Activated CD4-positive, alpha-beta memory T cell treated with anti-CD3 and anti-CD28 coated beads for 36 hours (primary cell): ENCODE data around the gene WDR62. TPM values are rescaled to one million over a fixed set of nuclear protein-coding genes. Genes with fewer than 3 reads are reported as not detected.

Source experiments
- CTCF ChIA-PET: fragments of 350-600 bp; sonication (Branson Sonifier 250); formaldehyde crosslinking; loops from one replicate; lab custom pipeline; 2021; ENCODE audit warnings: antibody characterized with exemption, inconsistent platforms; lab: Charles Lee
- POLR2A ChIA-PET: fragments of 350-600 bp; sonication (Branson Sonifier 250); formaldehyde crosslinking; loops from one replicate; lab custom pipeline; 2021; ENCODE audit warnings: antibody characterized with exemption; lab: Charles Lee
- DNase-seq: peaks from one replicate; pipeline ENCODE4 v3.0.0-alpha.2; 2020
- H3K27ac Mint-ChIP-seq: one replicate; pipeline ENCODE4 v1.8.0; 2021; ENCODE audit warnings: mixed read lengths
- H3K27me3 Mint-ChIP-seq: one replicate; pipeline ENCODE4 v1.8.0; 2021; ENCODE audit warnings: mixed read lengths
- H3K36me3 Mint-ChIP-seq: one replicate; pipeline ENCODE4 v1.8.0; 2021; ENCODE audit warnings: mixed read lengths
- H3K4me1 Mint-ChIP-seq: one replicate; pipeline ENCODE4 v1.8.0; 2021; ENCODE audit warnings: low read depth, mixed read lengths
- H3K4me3 Mint-ChIP-seq: one replicate; pipeline ENCODE4 v1.8.0; 2021; ENCODE audit warnings: mild to moderate bottlenecking, mixed read lengths
- H3K9me3 Mint-ChIP-seq: one replicate; pipeline ENCODE4 v1.8.0; 2021; ENCODE audit warnings: mixed read lengths
- intact Hi-C: fragments of 100-400 bp; cut with micrococcal nuclease; formaldehyde crosslinking; loops from one replicate; pipeline ENCODE4 v1.15.1; 2023
- total RNA-seq, 2 experiments: library from RNA; stranded (reverse); gene quantifications; one replicate each; pipeline ENCODE4 v1.2.3, GENCODE V29; 2021

Gene WDR62
- total RNA-seq, 2 experiments from 2014 or later, result 16.8 to 17.7 TPM

GRCh38 chr19:36106991-36107390, 52.3 kb downstream of the WDR62 start:
- POLR2A ChIA-PET, result interaction anchor here (1.6 kb wide), 1 partner anchor 8 kb away, joined by 4 read pairs; the partner anchor contains the start of genes POLR2I and TBCB
- H3K36me3 Mint-ChIP-seq, result peaks cover 11% of the 10 kb centered on the region
- no peak for DNase-seq

DNA sequence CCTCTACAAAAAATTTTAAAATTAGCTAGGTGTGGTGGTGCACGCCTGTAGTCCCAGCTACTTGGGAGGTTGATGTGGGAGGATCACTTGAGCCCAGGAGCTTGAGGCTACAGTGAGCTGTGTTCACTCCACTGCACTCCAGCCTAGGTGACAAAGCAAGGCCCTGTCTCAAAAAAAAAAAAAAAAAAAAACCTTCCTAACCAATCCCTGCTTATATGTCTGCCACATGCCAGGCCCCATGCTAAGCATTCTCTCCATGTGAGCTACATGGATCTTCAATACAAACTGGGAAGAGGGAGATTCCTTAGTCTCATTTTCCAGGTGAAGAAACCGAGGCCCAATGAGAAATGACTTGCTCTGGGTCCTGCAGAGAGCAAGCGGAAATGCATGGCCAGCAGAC, 54.0 kb downstream of the WDR62 start:
- POLR2A ChIA-PET, result no interaction called here
- H3K4me1 Mint-ChIP-seq, result peaks cover 10% of the 10 kb centered on the region
- intact Hi-C loops, result no loop called here
- CTCF ChIA-PET, result interaction anchor here (0.6 kb wide), 1 partner anchor 46 kb away, joined by 3 read pairs; no protein-coding TSS in a partner anchor
- no peaks in the 10 kb centered on the region for H3K9me3 Mint-ChIP-seq
- H3K27me3 Mint-ChIP-seq, result no peaks in the 10 kb centered on the region
- H3K36me3 Mint-ChIP-seq, result peaks cover 14% of the 10 kb centered on the region
- no peak overlapping the region for H3K4me3 Mint-ChIP-seq
- H3K27ac Mint-ChIP-seq, result no peak overlapping the region
- DNase-seq, result no peak

More at GRCh38 chr19:36106991-36107390, 52.3 kb downstream of the WDR62 start:
- no peak overlapping the region for H3K4me3 Mint-ChIP-seq
- no peaks in the 10 kb centered on the region for H3K4me1 Mint-ChIP-seq
- CTCF ChIA-PET, result interaction anchor here (0.5 to 1.6 kb wide), 2 partner anchors 21 to 268 kb away, joined by 4 to 5 read pairs; no protein-coding TSS in a partner anchor
- intact Hi-C loops, result no loop called here
- H3K27me3 Mint-ChIP-seq, result no peaks in the 10 kb centered on the region
- no peaks in the 10 kb centered on the region for H3K9me3 Mint-ChIP-seq
- no peak overlapping the region for H3K27ac Mint-ChIP-seq

DNA sequence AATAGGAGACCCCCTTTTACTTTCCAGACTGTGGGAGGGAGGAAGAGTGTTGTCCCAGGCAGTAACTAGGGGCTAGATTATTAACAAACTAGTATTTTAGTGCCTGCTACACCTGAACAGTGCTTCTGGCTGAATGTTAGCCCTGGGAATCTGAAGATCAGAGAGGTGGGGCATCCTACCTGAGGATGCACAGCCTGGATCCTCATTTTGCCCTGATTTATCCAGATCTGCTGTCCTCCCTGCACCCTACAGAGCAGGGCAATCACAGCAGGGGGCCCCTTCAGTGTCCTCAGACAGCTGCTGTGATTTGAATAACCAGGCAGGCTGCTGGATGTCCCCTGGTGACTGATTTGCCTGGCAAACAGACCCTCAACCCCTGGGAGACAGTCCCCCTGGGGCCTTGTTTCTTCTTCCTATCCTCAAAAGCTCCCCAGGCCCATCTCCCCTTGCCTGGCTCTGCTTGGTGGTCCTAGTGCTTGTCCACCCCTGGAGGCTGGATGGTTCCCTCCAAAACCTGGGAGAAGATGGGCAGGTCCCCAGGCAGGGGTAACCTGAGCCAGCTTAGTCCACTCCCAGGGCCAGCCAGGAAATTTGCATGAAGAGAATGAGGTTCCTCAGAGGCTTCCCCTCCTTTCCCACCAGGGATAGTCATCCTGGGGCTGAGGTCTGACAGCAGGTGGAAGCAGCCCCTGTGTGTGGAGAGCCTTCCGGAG, 55.9 kb downstream of the WDR62 start, which contains the start of gene OVOL3:
OVOL3 (plus strand) TSS at position 657 of the 713 bp plus-strand sequence. CDS start 60 bp downstream, outside the sequence.
- ChIA-PET CTCF (no interaction called here), POLR2A (interaction anchor here (0.8 kb wide), 1 partner anchor 739 kb away, joined by 3 read pairs; no protein-coding TSS in a partner anchor)
- Mint-ChIP-seq H3K27me3 (peaks cover 5% of the 10 kb centered on the region), H3K27ac (no peak within 1 kb of the TSS), H3K4me3 (no peak within 1 kb of the TSS), H3K36me3 (peaks cover 24% of the 10 kb centered on the region), H3K9me3 (no peaks in the 10 kb centered on the region), H3K4me1 (peaks cover 18% of the 10 kb centered on the region)
- DNase-seq, result no peak
- intact Hi-C loops, result loop anchor here (10.0 kb wide), 2 partner anchors 366 to 396 kb away; partner anchors contain the start of genes IGFLR1, KMT2B, LIN37 and PSENEN

- ChIA-PET POLR2A (no interaction called here), CTCF (no interaction called here)
- Mint-ChIP-seq H3K9me3 (no peaks in the 10 kb centered on the region), H3K27ac (no peak overlapping the region), H3K27me3 (peaks cover 5% of the 10 kb centered on the region), H3K4me3 (no peak overlapping the region), H3K36me3 (peaks cover 25% of the 10 kb centered on the region), H3K4me1 (peaks cover 22% of the 10 kb centered on the region)
- intact Hi-C loops, result loop anchor here (10.0 kb wide), 2 partner anchors 366 to 396 kb away; partner anchors contain the start of genes IGFLR1, KMT2B, LIN37 and PSENEN
- no peak for DNase-seq
These were observed 56.5 kb downstream of the WDR62 start for GRCh38 chr19:36111200-36111539.

- H3K4me3 Mint-ChIP-seq, result peak overlapping the region; percentile 99
- peaks cover 29% of the 10 kb centered on the region for H3K36me3 Mint-ChIP-seq
- intact Hi-C loops, result loop anchor here (10.0 kb wide), 2 partner anchors 368 to 398 kb away; partner anchors contain the start of genes IGFLR1, KMT2B, LIN37 and PSENEN
- peaks cover 5% of the 10 kb centered on the region for H3K27me3 Mint-ChIP-seq
- no peaks in the 10 kb centered on the region for H3K9me3 Mint-ChIP-seq
- no peak for DNase-seq
- H3K4me1 Mint-ChIP-seq, result peaks cover 32% of the 10 kb centered on the region
- POLR2A ChIA-PET, result no interaction called here
- H3K27ac Mint-ChIP-seq, result no peak overlapping the region
- CTCF ChIA-PET, result no interaction called here
These were observed 58.0 kb downstream of the WDR62 start for GRCh38 chr19:36112678-36113077.

DNA sequence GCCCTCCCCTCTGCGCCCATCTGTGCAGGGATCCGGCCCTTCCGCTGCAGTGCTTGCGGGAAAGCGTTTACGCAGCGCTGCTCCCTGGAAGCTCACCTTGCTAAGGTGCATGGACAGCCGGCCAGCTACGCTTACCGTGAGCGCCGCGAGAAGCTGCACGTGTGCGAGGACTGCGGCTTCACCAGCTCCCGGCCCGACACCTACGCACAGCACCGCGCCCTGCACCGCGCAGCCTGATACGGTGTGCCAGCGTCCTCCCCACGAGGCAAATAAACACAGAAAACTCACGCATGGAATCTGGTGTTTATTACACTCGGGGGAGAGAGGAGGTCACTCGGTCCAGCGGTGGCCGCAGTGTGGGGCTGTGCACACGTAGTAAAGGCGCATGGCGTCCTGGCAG, 58.7 kb downstream of the WDR62 start:
- peak overlapping the region; percentile 99 for H3K4me3 Mint-ChIP-seq

DNA sequence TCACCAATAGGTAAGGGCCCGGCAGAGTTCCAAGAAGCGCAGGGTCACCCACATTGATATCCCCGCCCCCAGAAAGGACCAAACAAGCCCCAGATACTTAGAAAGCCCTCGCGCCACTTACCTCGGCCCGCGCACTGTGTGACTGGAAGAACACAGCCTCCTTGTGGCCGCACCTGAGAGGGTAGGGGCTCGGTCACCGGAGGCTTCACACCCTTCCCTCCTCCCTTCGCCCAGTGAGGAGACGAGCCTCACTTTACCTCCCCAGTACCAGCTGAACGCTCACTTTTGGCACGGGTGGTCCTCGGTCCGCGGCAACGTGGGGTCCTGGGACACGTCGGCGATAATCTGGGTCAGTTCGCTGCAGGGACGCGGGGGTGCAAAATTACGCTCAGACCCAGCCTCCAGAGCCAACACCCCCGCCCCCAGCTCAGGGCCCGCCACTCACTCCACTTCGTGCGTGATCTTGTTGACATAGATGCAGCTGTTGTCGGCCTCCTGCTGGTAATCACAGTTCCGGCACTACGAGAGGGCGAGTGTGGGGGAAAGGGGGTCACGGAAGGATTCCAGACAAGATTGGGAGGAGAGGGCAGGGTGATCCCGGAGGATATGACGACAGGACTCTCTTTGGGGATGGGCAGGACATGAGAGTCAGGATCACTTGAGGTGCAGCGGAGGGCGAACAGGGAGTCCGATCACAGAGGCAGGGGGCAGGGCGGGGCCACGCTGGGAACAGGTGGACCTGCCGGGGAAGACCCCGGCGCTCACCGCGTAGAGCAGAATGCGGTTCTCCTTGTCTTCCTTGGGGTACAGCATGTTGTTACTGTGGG, 59.4 kb downstream of the WDR62 start:
- Mint-ChIP-seq H3K36me3 (peaks cover 31% of the 10 kb centered on the region), H3K4me3 (peak overlapping the region; percentile 99), H3K9me3 (no peaks in the 10 kb centered on the region), H3K27me3 (peaks cover 5% of the 10 kb centered on the region), H3K27ac (peak overlapping the region; percentile 94), H3K4me1 (peaks cover 35% of the 10 kb centered on the region)
- DNase-seq, result peak; percentile 47
- ChIA-PET POLR2A (interaction anchor here (0.8 to 2.7 kb wide), 4 partner anchors 8 to 100 kb away, joined by 3 to 13 read pairs (median 4); partner anchors contain the start of genes ALKBH6 and THAP8), CTCF (interaction anchor here (1.0 to 1.9 kb wide), 4 partner anchors 14 to 123 kb away, joined by 3 to 11 read pairs (median 4); no protein-coding TSS in a partner anchor)
- intact Hi-C loops, result loop anchor here (10.0 kb wide), 2 partner anchors 369 to 399 kb away; partner anchors contain the start of genes IGFLR1, KMT2B, LIN37 and PSENEN

More for the DNA sequence above, 58.7 kb downstream of the WDR62 start:
- H3K36me3 Mint-ChIP-seq, result peaks cover 33% of the 10 kb centered on the region
- DNase-seq, result no peak
- H3K9me3 Mint-ChIP-seq, result no peaks in the 10 kb centered on the region
- peak overlapping the region; percentile 94 for H3K27ac Mint-ChIP-seq
- peaks cover 5% of the 10 kb centered on the region for H3K27me3 Mint-ChIP-seq
- peaks cover 35% of the 10 kb centered on the region for H3K4me1 Mint-ChIP-seq
- intact Hi-C loops, result loop anchor here (10.0 kb wide), 2 partner anchors 369 to 399 kb away; partner anchors contain the start of genes IGFLR1, KMT2B, LIN37 and PSENEN
- ChIA-PET CTCF (interaction anchor here (1.0 to 1.3 kb wide), 2 partner anchors 14 to 55 kb away, joined by 3 to 11 read pairs; no protein-coding TSS in a partner anchor), POLR2A (no interaction called here)

DNA sequence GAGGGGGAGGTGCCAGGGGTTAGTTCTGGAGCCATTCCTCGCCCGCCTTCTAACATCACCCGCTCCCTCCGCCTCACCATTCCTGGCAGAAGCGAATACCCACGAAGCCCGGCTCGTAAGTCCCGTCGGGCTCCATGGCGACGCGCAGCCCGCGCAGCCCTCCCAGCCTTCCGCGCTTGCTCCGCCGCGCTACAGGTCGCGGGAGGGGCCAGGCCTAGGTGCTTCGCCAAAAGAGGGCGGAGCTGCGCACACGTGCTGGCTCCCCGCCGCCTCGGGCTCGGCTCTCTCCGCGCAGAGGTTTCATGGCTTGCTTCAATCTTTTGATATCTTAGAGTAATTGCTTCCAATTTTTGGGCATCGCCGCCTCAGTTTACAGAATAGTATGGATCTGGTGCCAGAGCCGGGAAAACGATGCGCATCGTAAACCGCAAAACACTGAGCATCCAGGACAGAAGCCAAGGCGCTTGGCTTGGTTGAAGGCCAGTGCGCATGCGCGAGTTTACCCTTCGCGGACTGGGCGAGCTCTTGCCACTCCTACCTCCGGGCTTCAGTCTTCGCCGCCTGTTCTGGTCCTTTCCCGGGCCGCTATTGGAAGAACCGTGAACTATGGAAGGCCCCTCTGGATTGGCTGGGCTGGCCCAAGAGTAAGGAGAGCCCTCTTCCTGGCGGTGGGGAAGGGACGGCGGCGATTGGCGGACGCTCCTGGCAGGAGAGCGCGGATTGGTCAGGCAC, 60.2 kb downstream of the WDR62 start, which contains the start of gene POLR2I:
POLR2I (minus strand) TSS at position 155 of the 732 bp plus-strand sequence; CDS start at position 136, 19 bp downstream.
- intact Hi-C loops, result loop anchor here (1.0 to 10.0 kb wide), 8 partner anchors 12 to 400 kb away; partner anchors contain the start of genes ALKBH6, IGFLR1, KMT2B and LIN37
- H3K27me3 Mint-ChIP-seq, result peaks cover 5% of the 10 kb centered on the region
- no peaks in the 10 kb centered on the region for H3K9me3 Mint-ChIP-seq
- peaks cover 30% of the 10 kb centered on the region for H3K36me3 Mint-ChIP-seq
- ChIA-PET CTCF (interaction anchor here (1.1 to 2.8 kb wide), 4 partner anchors 13 to 123 kb away, joined by 3 to 22 read pairs (median 4); no protein-coding TSS in a partner anchor), POLR2A (interaction anchor here (0.8 to 2.7 kb wide), 7 partner anchors 9 to 101 kb away, joined by 3 to 13 read pairs (median 4); partner anchors contain the start of genes ALKBH6, ZNF146 and ZNF565)
- peak within 1 kb of the TSS; percentile 94 for H3K27ac Mint-ChIP-seq
- peak; percentile 99 for DNase-seq
- H3K4me1 Mint-ChIP-seq, result peaks cover 36% of the 10 kb centered on the region
- peak within 1 kb of the TSS; percentile 99 for H3K4me3 Mint-ChIP-seq

DNA sequence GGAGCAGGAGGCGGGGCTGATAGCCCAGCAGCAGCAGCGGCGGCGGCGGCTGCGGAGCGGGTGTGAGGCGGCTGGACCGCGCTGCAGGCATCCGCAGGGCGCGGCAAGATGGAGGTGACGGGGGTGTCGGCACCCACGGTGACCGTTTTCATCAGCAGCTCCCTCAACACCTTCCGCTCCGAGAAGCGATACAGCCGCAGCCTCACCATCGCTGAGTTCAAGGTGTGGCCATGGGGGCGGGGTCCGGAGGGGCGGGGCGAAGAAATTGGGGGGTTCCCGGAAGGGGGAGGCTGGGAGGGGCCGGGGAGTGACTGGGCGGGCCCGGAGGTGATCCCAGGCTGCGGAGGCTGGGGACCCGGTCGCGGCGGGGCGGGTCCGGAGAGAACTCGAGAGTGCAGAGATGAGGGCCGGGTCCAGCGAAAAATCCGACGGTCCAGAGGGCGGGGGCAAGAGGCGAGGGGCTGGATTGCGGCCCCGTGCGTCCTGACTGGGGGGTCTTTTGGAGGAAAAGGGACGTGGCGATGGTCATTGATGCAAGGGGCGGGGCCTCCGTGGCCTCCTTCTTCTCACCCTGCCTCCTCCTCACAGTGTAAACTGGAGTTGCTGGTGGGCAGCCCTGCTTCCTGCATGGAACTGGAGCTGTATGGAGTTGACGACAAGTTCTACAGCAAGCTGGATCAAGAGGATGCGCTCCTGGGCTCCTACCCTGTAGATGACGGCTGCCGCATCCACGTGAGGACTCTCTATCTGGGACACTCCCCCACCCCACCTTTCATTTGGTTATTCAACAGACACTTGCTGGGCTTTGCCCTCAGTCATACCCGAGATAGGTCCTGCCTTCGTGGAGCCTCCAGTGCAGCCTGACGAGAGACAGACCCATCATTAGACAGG, 61.0 kb downstream of the WDR62 start, which contains the start of gene TBCB:
TBCB (plus strand) TSS at position 16 of the 891 bp plus-strand sequence; CDS start at position 109, 93 bp downstream.
- POLR2A ChIA-PET, result interaction anchor here (0.8 to 2.7 kb wide), 7 partner anchors 9 to 102 kb away, joined by 3 to 13 read pairs (median 4); partner anchors contain the start of genes ALKBH6, ZNF146 and ZNF565
- Mint-ChIP-seq H3K9me3 (no peaks in the 10 kb centered on the region), H3K4me3 (peak within 1 kb of the TSS; percentile 99), H3K27me3 (peaks cover 5% of the 10 kb centered on the region), H3K27ac (peak within 1 kb of the TSS; percentile 94), H3K4me1 (peaks cover 38% of the 10 kb centered on the region), H3K36me3 (peaks cover 32% of the 10 kb centered on the region)
- intact Hi-C loops, result loop anchor here (1.0 to 10.0 kb wide), 8 partner anchors 12 to 401 kb away; partner anchors contain the start of genes ALKBH6, IGFLR1, KMT2B and LIN37
- DNase-seq, result peak; percentile 93
- CTCF ChIA-PET, result interaction anchor here (0.6 to 2.8 kb wide), 4 partner anchors 12 to 124 kb away, joined by 4 to 22 read pairs (median 4); no protein-coding TSS in a partner anchor
